EL (cell line): Measurements from ENCODE around the gene NCLN.
A peak's percentile ranks its signal among the peaks of the same experiment; 100 is the strongest.
"Not testable (repeated sequence)": the region's sequence is repeated elsewhere in the genome, so short reads cannot be mapped to it uniquely, and the experiment has no call there.

Experiments
- DNase-seq: peaks from one replicate; pipeline ENCODE4 v3.0.0-alpha.2; 2016

NCLN gene

DNA sequence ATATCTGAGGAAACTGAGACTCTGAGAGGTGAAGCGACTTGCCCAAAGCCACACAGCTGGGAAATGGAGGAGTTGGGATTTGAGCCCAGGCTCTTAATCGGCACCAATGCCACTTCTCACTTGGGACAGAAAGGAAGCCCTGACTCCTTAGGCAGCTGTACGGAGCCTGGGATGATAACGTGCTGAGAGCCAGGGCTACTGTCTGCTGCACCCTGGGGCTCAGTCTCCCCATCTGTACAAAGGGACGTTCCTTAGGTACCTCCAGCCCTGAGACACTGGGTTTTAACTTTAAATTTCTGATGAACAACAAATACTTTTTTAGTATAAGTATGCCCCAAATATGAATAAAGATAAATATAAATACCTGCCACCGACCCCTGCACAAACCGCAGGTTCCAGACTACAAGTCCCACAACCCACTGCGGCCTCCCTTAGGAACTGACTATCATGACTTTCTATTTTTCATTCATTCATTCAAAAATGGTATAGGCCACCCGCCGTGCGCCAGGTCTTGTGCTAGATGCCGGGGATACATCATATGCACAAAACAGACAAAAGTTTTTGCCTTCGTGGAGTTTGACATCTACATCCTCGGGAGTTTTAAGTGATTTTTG lies 776 bp upstream of the NCLN start:
- DNase-seq: no peak

DNA sequence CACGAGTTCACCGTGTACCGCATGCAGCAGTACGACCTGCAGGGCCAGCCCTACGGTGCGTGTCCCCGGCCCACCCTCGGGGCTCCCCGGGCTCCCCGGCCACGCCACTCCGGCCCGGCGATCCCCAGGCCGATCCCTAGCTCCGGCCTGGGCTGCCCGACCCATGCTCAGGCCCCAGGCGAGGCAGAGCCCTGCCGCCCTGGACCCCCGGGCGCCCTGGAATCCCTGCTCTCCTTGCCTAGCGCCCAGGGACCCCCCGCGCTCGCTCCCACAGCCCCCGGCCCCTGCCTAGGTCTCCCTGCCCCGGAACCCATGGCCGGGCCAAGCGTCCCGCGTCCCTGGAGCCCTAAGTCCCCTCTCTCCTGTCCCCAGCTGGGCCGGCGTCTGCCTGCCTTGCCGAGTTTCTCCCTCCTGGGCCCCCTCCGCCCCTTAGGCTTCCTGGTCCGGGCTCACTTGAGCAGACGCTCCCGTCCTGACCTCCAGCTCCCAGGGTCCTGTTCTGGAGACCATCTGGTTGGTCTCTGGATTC lies 494 bp downstream of the NCLN start:
- DNase-seq: peak; percentile 19

DNA sequence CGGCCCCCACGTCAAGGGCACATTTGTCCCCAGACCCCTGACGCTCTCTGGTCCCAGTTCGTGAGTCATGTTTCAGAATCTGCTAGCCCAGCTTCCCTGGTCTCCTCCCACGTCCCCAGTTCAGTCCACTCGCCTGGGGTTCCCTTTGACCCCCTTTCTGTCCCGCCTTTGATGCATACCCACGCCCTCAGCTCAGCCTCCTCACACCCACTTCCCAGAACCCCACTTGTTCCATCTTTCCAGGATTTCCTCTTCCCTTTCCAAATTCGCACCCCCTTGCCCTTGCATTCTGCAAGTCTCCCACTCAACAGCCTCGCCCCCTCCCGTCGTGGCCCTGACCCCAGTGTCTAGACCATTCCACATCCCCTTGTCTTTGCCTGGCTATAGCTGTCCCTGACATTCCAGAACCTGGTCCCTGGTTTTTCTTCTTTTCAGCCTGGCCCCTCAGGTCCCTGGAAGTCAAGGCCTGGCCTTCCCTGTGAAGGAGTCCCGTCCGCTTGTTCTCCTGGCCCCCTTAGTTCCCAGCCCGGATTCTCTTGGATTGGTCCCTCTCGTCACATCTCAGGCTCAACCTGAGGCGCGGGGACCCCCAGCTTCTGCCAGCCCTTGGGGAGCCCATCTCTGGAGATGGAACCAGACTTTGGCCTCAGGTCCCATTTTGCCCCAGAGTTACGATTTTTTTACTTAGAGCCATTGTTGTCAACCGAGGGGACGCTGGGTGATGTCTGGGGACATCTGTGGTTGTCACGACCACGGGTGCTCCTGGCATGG lies 1.3 kb downstream of the NCLN start:
- DNase-seq: peak; percentile 18

DNA sequence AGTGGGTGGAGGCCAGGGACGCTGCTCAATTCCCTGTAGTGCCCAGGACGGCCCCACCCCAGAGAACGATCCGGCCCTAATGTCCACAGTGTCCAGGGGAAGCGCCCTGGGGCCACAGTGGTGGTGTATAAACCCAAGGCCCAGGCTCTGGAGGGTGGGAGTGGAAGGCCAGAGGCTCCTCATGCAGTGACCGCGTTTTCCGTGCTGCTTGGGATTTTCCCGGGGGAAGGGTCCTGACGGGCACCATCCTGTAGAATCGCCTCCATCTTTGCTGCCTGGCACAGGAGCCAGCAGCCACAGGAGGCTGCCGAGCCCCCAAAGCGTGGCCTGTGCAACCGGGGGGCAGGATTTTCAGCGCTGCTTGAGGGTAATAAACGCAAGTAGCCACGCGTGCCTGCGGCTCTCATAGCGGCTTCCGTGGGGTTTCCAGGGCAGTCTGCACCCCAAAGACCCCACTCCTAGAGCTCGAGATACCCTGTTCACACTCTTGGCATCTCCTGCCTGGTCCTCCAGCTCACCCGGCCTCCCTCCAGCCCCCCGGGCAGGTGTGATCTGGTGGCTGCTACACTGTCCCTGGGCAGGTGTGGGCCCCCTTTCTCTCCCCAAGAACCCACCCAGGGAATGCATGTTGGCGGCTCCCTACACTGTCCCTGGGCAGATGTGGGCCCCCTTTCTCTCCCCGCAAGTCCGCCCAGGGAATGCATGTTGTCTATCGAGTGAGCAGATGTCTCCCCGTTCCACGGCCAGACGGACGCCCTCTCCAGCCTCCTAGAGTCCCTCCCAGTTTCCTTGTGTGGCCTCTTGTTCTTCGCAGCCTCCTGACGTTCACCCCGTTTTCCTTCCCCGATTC lies 2.2 kb downstream of the NCLN start:
- no peak for DNase-seq

DNA sequence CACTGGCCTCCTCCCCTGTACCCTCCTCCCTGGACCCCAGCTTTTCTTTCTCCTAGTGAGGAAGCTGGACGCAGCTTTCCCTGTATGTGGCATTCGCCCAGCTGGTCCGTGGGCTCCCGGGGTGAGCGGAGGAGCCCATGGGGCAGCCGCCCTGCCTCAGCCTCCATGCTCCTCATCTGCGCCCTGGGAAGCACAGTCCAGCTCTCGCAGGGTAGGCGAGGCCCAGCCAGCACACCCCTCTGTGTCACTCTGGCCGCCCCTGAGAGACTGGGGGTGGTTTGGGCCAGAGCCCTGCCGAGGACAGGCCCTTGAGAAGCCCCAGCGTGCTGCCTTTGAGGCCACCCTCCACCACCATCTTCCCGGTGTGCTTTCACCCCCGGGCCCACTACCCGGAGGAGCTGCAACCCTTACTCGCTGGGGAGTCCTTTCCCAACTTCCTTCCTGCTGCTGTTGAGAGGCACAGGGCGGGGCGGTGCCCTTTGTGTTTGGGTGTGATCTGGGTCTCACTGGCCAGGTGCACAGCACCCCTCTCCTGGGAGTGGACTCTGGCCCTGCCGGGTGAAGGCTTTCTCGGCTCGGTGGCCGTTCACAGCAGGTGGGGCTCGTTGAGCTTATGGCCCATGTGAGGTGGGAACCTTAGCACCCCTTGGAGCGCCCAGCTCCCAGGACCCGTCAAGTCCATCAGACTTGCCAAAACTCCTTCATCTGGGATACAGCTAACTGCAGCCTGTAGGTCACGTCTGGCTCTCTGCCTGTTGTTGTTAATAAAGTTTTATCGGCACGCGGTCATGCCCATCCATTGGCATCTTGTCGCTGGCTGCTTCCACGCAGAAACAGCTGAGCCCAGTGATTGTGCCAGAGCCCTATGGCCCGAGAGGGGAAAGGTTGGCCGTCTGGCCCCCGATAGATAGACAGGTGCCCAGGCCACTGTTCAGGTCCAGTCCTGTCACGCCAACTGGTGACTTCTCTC lies 3.2 kb downstream of the NCLN start:
- DNase-seq: no peak

DNA sequence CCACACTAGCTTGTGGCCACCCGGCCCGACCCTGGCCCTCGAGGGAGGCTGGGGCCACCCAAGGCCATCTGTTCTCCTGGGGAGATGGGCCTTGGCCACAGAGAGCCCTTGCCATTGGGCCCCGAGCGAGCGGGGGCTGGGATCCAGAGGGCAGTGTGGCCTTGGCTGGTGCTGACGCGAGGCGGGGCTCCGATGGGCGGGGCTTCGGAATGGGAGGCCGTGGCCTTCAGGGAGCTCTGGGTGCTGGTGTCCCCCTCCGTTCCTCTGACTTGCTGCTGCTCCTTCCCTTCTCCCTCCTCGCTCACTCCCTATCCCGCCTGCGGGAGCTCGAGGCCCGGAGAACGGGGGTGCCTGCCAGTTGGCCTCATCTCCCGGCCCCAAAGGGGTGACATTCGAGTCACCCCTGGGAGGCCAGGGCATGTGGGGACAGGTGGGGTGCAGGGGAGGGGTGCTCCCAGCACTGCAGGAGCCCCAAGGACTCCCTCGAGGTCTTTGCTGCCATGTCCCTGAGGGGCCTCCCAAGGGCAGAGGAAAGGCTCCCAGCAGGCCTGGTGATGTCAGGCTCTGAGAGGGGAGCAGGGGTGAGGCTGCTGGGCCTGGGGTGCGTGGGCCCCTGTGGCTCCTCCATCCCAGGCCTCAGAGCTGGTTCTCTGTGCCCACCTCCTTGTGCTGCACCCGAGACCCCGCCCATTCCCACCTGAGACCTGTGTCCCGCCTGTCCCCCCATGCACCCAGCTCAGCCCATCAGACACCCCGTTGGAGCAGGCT lies 4.2 kb downstream of the NCLN start:
- DNase-seq: no peak

DNA sequence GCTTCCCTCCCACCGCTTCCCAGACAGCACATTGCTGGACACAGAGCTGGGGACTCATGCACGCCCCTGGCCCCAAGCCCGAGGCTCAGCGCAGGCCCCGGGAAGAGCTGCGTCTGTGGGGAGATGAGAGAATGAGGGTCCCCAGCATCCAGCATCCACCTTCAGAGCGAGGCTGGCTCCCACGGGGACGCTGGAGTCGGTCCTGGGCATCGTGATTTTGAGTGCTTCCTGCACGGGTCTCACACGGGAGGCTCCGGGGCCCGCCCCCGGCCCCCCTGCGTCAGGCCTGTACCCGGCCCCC lies 4.7 kb downstream of the NCLN start:
- no peak for DNase-seq

DNA sequence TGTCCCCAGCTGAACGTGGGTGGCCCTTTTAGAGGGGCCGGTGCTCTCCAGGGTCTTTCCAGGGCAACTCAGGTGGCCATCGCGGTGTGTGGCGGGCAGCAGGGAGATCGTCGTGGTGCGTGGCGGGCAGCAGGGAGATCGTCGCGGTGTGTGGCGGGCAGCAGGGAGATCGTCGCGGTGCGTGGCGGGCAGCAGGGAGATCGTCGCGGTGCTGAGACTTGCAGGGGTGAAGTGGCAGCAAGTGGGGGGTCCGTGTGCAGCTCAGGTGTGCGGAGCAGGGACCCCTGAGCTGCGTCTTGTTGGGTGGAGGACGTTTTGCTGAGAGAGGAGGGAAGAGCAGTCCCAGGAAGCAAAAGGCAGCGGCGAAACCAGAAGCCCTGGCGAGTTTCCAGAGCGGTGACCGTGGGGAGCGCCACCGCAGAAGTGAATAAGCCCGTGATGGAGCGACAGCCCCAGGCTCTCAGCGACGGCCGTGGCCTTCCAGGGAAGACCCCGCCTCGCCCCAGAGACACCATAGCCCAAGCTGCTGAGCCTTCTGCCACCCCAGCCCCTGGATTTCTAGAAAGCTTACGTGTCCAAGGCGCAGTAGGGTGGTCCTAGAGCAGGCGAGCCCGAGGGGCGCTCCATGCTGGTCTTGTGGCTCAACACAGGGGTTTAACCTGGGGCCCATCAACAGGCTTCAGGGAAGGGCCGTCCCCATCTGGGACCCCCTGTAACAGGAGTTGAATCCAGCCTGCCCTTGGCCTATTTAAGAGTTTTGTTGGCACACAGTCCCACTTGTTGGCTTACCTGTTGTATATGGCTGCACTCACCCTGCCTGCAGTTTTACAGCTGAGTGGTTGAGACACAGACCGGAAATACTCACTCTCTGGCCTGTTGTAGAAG lies 5.4 kb downstream of the NCLN start:
- no peak for DNase-seq

DNA sequence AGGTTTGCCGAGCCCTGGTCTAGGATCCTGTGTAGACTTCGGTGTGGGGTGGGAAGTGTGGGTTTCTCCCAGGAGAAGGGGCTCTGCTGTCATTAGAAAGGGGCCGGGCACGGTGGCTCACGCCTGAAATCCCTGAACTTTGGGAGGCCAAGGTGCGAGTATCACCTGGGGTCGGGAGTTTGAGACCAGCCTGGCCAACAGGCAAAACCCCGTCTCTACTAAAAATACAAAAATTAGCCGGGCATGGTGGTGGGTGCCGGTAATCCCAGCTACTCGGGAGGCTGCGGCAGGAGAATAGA lies 6.0 kb downstream of the NCLN start:
- not testable (repeated sequence) for DNase-seq

DNA sequence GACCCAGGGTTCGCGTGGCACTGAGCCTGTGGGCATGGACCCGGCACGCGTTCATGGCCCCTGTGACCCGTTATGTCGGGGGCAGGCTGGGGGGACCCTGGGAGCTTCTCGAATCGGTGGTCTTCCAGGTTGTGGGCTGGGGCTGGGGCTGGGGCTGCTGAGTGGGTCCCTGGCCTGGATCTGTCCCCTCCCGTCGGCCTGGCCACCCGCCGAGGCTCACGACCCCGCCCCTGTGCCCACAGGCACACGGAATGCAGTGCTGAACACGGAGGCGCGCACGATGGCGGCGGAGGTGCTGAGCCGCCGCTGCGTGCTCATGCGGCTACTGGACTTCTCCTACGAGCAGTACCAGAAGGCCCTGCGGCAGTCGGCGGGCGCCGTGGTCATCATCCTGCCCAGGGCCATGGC lies 6.5 kb downstream of the NCLN start:
- DNase-seq: no peak

DNA sequence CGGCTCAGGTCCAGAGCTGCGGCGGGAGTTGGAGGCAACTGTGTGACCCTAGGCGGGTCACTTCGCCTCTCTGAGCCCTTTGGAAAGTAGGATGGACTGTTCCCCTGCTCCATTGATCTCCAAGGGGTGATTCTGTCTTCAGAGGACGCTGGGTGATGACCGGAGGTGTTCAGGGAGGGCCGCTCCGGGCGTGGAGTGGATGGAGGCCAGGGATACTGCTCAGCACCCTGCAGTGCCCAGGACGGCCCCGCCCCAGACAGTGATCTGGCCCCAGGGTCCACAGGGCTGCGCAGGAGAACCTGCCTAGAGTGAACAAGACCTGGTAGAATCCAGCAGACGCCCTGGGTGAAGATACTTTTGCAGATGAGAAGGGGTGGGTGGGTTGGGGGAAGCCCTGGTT lies 7.0 kb downstream of the NCLN start:
- no peak for DNase-seq

DNA sequence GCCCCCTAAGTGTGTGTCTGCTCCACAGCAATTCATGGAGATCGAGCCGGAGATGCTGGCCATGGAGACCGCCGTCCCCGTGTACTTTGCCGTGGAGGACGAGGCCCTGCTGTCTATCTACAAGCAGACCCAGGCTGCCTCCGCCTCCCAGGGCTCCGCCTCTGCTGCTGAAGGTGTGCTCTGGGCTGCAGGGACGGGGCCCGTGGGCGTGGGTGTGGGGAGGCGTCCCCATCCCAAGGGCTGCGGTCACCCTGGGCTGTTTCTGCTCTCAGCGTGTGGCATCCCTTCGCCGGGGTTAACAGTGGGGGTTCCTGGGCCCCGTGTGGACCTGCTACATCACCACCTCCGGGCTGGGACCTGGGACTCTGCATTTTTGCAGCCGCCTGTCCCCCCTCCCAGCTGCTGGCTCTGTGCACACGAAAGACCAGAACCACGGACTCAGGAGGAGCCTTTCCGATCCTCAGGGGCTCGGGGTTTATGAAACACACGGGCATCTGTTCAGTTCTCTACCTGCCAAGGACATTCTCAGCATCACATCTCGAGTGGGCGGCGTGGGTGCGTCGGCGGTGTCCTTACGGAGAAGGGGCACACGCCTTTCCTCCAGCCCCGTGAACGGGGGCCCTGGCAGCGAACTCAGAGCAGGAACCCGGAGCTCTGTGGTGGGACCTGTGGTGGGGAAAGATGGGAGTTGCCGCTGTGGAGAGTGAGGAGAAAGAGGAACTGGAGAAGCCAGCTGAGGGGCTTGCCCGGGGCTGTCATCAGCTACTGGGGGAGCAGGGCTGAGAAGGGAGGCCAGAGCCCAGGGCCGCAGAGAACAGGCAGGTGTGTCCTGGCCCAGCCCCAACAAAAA lies 7.8 kb downstream of the NCLN start:
- DNase-seq: no peak

DNA sequence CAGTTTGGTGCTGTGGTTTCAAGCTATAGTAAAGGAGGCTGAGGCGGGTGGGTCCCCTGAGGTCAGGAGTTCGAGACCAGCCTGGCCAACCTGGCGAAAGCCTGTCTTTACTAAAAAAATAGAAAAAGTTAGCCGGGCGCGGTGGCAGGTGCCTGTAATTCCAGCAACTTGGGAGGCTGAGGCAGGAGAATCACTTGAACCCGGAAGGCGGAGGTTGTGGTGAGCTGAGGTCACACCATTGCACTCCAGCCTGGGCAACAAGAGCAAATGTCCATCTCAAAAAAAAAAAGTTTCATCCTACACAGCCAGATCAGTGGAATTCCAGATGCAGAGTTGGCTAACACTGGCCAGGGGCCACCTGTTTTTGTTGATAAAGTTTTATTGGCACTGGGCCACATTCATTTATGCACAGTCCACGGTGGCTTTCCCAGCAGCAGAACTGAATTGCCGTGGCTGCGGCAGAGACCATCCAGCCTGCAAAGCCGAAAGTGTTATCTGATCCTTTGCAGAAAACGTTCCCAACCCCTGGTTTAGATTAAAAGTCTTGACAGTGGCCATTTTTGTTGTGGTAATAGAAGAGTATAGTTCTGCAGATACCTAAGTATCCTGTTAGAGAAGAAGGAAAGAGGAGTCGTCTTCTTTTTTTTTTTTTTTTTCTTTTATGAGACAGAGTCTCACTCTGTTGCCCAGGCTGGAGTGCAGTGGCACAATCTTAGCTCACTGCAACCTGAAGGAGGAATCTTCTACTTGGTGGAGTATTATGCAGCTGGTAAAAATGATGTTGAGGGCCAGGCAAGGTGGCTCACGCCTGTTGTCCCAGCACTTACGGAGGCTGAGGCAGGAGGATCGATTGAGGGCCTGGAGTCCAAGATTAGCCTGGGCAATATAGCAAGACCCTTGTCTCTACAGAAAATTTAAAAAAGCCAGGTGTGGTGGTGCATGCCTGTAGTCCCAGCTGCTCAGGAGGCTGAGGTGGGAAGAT lies 8.7 kb downstream of the NCLN start:
- no peak for DNase-seq

DNA sequence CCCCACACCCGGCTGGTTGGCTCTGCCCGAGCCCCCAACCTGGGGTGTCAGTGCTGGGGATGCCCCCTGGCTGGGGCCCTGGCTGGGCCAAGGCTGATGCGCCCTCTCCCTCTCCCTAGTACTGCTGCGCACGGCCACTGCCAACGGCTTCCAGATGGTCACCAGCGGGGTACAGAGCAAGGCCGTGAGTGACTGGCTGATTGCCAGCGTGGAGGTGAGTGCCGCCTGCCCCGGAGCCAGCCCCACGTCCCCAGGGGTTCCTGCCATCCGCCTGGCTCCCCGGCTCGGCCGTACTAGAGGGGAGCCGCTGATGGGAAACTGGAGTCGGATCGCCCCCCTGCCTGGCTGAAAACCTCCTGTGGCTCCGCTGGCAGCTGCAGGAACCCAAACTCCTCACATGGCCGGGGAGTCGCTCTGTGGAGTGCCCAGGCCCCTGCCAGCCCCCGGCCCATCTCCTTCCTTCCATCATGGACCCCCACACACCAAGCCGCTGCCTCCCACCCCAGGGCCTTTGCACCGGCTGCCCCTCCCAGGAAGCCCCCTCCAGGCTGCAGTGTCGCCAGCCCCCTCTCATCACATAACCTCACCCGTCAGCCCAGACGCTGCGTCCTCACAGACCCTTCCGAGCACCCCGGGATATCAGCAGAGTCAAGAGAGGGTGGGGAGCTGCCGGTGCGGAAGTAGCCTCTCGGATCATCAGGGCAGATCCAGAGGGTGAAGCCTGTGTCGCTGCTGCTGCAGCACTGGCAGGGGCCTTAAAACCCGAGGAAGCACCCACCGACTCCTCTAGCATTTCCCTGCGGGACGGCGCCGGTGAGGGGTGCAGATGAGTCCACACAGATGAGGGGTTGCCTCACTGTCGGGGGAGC lies 10.6 kb downstream of the NCLN start:
- no peak for DNase-seq

DNA sequence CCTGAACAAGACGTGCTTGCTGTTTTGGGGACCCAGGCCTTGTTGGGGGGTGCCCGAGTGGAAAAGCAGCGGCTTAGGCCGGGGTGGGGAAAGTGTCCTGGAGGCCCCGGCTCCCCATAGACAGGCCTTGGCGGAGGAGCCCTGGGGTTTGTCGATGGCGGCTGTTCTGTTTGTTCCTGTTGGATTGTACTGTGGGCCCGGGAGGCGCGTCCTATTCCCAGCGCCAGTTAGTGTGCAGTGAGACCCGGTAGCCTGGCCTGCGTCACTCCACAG lies 11.1 kb downstream of the NCLN start:
- no peak for DNase-seq

DNA sequence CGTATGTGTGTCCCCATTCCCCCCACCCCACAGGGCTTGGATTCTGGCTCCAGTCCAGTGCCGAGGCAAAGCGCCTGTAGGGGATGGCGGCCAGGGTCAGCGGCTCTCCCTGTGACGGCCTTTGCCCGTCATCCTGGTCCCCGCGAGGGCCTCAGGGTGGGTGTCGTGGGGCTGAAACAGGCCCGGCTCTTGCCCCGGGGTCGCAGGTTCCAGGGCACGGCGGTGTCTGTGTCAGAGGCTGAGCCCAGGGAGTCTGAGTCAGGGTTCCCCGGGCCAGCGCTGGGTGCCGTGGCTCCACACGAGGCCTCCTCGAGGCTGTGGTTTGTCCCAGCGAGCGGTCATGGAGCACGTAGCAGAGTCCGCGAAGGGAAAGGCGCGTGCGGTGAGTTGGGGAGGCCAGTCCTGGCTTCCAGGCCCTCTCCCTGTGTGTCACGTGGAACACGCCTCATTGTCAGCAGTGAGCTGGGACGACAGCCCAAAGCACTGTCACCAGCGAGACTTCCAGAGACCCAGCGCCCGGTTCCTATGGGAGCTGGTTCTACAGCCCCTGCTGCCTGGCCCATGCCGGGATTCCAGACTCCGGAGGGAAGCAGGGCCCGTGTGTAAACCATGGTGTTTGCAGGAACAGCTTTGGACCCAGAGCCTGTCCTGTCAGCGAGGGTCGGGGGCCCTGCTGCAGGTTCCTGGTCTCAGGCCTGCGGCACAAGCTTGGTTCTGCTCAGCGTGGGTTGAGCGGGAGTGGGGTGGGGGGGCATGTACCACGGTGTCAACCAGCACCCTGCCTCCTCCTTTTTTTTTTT lies 13.4 kb downstream of the NCLN start:
- DNase-seq: no peak

DNA sequence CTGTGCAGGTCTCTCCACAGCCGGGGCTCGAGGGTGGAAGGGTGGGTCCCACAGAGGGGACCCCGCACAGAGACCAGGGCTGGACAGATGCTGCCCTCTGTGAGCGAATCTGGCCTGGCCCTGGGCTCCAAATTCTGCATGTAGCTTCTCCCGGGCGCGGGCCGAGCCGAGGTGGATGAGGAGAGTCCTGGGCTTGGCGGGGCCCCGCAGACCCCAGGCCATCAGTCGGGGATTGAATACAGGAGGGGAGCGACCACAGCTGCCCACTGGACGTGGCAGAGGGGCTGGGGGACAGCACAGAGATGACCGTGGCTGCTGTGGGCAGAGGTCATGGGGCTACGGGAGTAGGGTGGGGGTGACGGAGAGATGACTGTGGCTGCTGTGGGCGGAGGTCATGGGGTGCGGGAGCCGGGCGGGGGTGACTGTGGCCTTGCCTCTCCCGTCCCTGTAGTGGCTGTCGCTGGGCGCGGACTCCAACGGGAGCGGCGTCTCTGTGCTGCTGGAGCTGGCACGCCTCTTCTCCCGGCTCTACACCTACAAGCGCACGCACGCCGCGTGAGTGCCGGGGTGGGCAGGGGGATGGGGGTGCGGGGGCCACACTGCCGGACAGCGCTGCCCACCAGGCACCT lies 15.5 kb downstream of the NCLN start:
- DNase-seq: no peak
